Psoas muscle (tissue), 8 donors: ENCODE measurements around the gene USP16. TPM values are rescaled to one million over a fixed set of nuclear protein-coding genes. Genes with fewer than 3 reads are reported as not detected.

ENCODE experiments used
- ATAC-seq, 4 donors: fragments of 200-7000 bp; cut with Tn5 transposase; one replicate each; pipeline ENCODE4 v1.9.1; 2020; ENCODE audit warnings: moderate library complexity in 3 of 4, mild to moderate bottlenecking in 2 of 4
- DNase-seq, 2 donors: peaks; one replicate each; pipeline ENCODE4 v3.0.0-alpha.2; 2020
- H3K27ac ChIP-seq: fragments of 200-600 bp; one replicate; pipeline ENCODE4 v1.8.0; 2022
- H3K27me3 ChIP-seq, 3 donors: fragments of 200-600 bp in 1 of 3; one replicate each; pipeline versions ENCODE4 v1.6.1 to v1.8.0; 2013 to 2022; ENCODE audit warnings: low read length in 2 of 3, mild to moderate bottlenecking in 2 of 3, moderate library complexity in 1 of 3; ENCODE audit not compliant: insufficient read depth in 3 of 3
- H3K36me3 ChIP-seq, 2 donors: fragments of 200-600 bp in 1 of 2; one replicate each; pipeline versions ENCODE4 v1.6.1 to v1.8.0; 2013 to 2022; ENCODE audit warnings: low read depth in 1 of 2, mild to moderate bottlenecking in 1 of 2, moderate library complexity in 1 of 2; ENCODE audit not compliant: insufficient read depth in 1 of 2
- H3K4me1 ChIP-seq: fragments of 200-600 bp; one replicate; pipeline ENCODE4 v1.8.0; 2022
- H3K4me3 ChIP-seq: fragments of 200-600 bp; one replicate; pipeline ENCODE4 v1.8.0; 2022; ENCODE audit warnings: mild to moderate bottlenecking
- H3K9me3 ChIP-seq: fragments of 200-600 bp; one replicate; pipeline ENCODE4 v1.8.0; 2022
- WGBS, 3 donors: extraction: QIAGEN DNeasy Blood & Tissue Kit; methylation state at CpG; one replicate each; pipeline versions ENCODE4 v1.1.6 to v1.1.7; 2013; 5-methylcytosine and 5-hydroxymethylcytosine counted together
- intact Hi-C, 2 donors: fragments of 100-400 bp; cut with DNase I; formaldehyde crosslinking; loops; one replicate each; pipeline versions ENCODE4 v1.11.0 to v1.14.2; 2022
- polyA plus RNA-seq, 3 donors: library from polyadenylated mRNA; stranded (reverse); fragments of 200-250 nt; gene quantifications; one replicate each; pipeline ENCODE4 v1.2.3, GENCODE V29; 2013
- total RNA-seq, 4 donors: library from RNA; stranded (reverse); fragmentation: NEBNext Ultra II Directional in 2 of 4; extraction: Animal tissue kit (Norgen Biotek cat#: 25700) in 2 of 4; gene quantifications; one replicate each; pipeline versions ENCODE4 v1.2.1 to v1.2.4, GENCODE V29; 2021 to 2023
- TF ChIP-seq, protein P1 (sequence below): fragments of 200-600 bp; IDR thresholded peaks from one replicate; pipeline ENCODE4 v1.8.0; 2022; ENCODE audit warnings: antibody characterized with exemption
- donor health status: healthy with polysubstance abuse.
- donor health status: DM: no; HTN: no; CAD: no; lungs with moderate emphysema.
- donor health status: Bipolar disorder and iron deficiency.
- donor health status: healthy.
- donor health status: DM: yes; HTN: yes; CAD: no.
- donor health status: DM: no; HTN: no; CAD: no.
- donor health status: DM: no; HTN: no; CAD: no.
- donor health status: DM: yes; HTN: yes; CAD: no.

Gene USP16
- total and polyA plus RNA-seq, 7 donors = 26.3 to 45.1 (median 38.0) TPM

- H3K9me3 ChIP-seq = no peaks in the 10 kb centered on the region
- H3K4me1 ChIP-seq = no peaks in the 10 kb centered on the region
- no peak overlapping the region for H3K4me3 ChIP-seq
- DNase-seq = no peak
- H3K36me3 ChIP-seq = no peaks in the 10 kb centered on the region
- no peak overlapping the region for H3K27ac ChIP-seq
- H3K27me3 ChIP-seq = no peaks in the 10 kb centered on the region
- TF ChIP-seq, protein P1, sequence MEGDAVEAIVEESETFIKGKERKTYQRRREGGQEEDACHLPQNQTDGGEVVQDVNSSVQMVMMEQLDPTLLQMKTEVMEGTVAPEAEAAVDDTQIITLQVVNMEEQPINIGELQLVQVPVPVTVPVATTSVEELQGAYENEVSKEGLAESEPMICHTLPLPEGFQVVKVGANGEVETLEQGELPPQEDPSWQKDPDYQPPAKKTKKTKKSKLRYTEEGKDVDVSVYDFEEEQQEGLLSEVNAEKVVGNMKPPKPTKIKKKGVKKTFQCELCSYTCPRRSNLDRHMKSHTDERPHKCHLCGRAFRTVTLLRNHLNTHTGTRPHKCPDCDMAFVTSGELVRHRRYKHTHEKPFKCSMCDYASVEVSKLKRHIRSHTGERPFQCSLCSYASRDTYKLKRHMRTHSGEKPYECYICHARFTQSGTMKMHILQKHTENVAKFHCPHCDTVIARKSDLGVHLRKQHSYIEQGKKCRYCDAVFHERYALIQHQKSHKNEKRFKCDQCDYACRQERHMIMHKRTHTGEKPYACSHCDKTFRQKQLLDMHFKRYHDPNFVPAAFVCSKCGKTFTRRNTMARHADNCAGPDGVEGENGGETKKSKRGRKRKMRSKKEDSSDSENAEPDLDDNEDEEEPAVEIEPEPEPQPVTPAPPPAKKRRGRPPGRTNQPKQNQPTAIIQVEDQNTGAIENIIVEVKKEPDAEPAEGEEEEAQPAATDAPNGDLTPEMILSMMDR = no peak
- ATAC-seq = no peak
- intact Hi-C loops = loop anchor here in 1 of 2 donors (10.0 kb wide), 1 partner anchor 760 kb away; no protein-coding TSS in a partner anchor
- WGBS, 3 donors = 41 to 42% (median 41%) methylated on average over 2 of the region's 2 CpGs
These were observed 59.9 kb downstream of the USP16 start for GRCh38 chr21:29084372-29084771.

GRCh38 chr21:29085106-29085752 lies 60.8 kb downstream of the USP16 start:
- no peak for DNase-seq
- 81 to 85% (median 82%) methylated on average over 8 of the region's 8 CpGs for WGBS, 3 donors
- H3K27me3 ChIP-seq = no peaks in the 10 kb centered on the region
- H3K27ac ChIP-seq = no peak overlapping the region
- no peaks in the 10 kb centered on the region for H3K9me3 ChIP-seq
- TF ChIP-seq, protein P1 = no peak
- ATAC-seq = no peak
- intact Hi-C loops = loop anchor here in 1 of 2 donors (10.0 kb wide), 1 partner anchor 760 kb away; no protein-coding TSS in a partner anchor
- H3K4me3 ChIP-seq = no peak overlapping the region
- no peaks in the 10 kb centered on the region for H3K36me3 ChIP-seq
- H3K4me1 ChIP-seq = peaks cover 3% of the 10 kb centered on the region

GRCh38 chr21:29091033-29091432 lies 66.6 kb downstream of the USP16 start:
- no peak overlapping the region for H3K4me3 ChIP-seq
- no peaks in the 10 kb centered on the region for H3K27me3 ChIP-seq
- no peak for DNase-seq
- TF ChIP-seq, protein P1 = no peak
- H3K36me3 ChIP-seq = no peaks in the 10 kb centered on the region
- intact Hi-C loops = loop anchor here (5.0 to 10.0 kb wide), 3 partner anchors 66 to 281 kb away; partner anchors contain the start of gene BACH1 (in 1 of the 2)
- H3K4me1 ChIP-seq = peaks cover 14% of the 10 kb centered on the region
- H3K9me3 ChIP-seq = no peaks in the 10 kb centered on the region
- 19 to 47% (median 24%) methylated on average over 1 of the region's 1 CpG for WGBS, 3 donors
- no peak overlapping the region for H3K27ac ChIP-seq
- ATAC-seq = no peak

DNA sequence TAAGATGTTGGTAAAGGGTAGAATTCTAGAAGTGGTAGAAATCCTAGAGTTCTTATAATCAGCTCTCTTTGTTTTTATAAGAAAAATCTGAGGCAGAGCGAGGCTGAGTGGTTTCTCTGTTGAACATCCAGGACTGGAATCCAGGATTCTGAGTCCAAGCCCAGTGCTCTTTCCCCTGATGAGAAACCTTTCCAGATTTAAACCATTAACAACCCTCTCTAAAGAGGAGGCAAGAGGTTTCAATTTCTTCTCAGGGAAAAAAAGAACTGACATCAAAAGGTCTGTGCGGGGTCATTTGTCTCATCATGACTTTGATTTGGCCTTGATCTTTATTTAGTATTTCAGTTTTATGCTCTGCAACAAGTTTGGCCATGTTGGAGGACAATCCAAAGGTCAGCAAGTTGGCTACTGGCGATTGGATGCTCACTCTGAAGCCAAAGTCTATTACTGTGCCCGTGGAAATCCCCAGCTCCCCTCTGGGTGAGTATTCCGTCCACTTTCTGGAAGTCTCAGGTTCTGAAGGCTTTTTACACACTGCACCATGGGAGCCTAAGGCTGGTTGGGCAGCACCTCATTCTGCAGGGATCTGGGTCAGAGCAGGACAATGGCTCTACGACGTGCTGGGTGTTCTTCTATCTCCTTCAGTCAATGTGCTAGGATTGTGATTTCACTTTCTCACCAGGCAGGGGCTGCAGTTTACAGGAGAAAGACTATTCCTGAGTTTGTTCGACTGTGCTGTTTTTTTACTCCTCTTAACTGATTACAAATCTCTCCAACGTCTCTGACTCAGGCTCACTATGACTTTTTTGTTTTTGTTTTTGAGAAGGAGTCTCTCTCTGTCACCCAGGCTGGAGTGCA lies 67.9 kb downstream of the USP16 start:
- TF ChIP-seq, protein P1 = no peak
- peaks cover 14% of the 10 kb centered on the region for H3K4me1 ChIP-seq
- no peaks in the 10 kb centered on the region for H3K36me3 ChIP-seq
- H3K27me3 ChIP-seq = no peaks in the 10 kb centered on the region
- peak overlapping the region; percentile 76 for H3K27ac ChIP-seq
- no peak overlapping the region for H3K4me3 ChIP-seq
- H3K9me3 ChIP-seq = no peaks in the 10 kb centered on the region
- DNase-seq = no peak
- intact Hi-C loops = loop anchor here (5.0 to 10.0 kb wide), 3 partner anchors 65 to 280 kb away; partner anchors contain the start of gene BACH1 (in 1 of the 2)
- ATAC-seq = peak; percentile 63 to 90 (median 66)
- 18 to 37% (median 24%) methylated on average over 9 of the region's 9 CpGs for WGBS, 3 donors
